ENCODE results near the gene COL11A1.

Gene COL11A1

GRCh38 chr1:103108376-103109150, at the start of gene COL11A1:
COL11A1 (minus strand) TSS chr1:103108522; CDS start chr1:103108178, 344 bp downstream.
- Histone ChIP-seq H3K4me2 (ENCODE audit: low read length) (no peak within 1 kb of the TSS), H3K79me2 (ENCODE audit: low read length) (no peaks in the 10 kb centered on the region), H3K9ac (ENCODE audit: low read length) (no peak within 1 kb of the TSS), H4K20me1 (ENCODE audit: insufficient read depth, low read length) (no peaks in the 10 kb centered on the region), H3K36me3 (replicated peaks; ENCODE audit: low read depth, low read length) (no peaks in the 10 kb centered on the region), H3K4me1 (ENCODE audit: low read length) (no peaks in the 10 kb centered on the region), H3K9me3 (ENCODE audit: insufficient read depth, low read length) (no peaks in the 10 kb centered on the region), H3K27ac (ENCODE audit: low read length) (no peak within 1 kb of the TSS), H3K27me3 (ENCODE audit: low read depth, low read length) (no peaks in the 10 kb centered on the region), H3K4me3 (ENCODE audit: low read length) (no peak within 1 kb of the TSS), H2AFZ (ENCODE audit: low read depth, low read length) (no peak within 1 kb of the TSS)
- TF ChIP-seq CTCF (IDR thresholded peaks at IDR 0.05; ENCODE audit: low read depth, low read length) (no peak), EZH2phosphoT487 (IDR thresholded peaks at IDR 0.05; ENCODE audit: low read depth) (no peak)

GRCh38 chr1:103156966-103157365, 48.6 kb upstream of the COL11A1 start:
- no peaks in the 10 kb centered on the region for H3K9me3 ChIP-seq (ENCODE audit: insufficient read depth, low read length)
- H3K27me3 ChIP-seq (ENCODE audit: low read depth, low read length) = no peaks in the 10 kb centered on the region
- no peak for TF ChIP-seq EZH2phosphoT487 (IDR thresholded peaks at IDR 0.05; ENCODE audit: low read depth)
- no peak overlapping the region for H2AFZ ChIP-seq (ENCODE audit: low read depth, low read length)
- no peaks in the 10 kb centered on the region for H4K20me1 ChIP-seq (ENCODE audit: insufficient read depth, low read length)
- no peak overlapping the region for H3K4me2 ChIP-seq (ENCODE audit: low read length)
- no peak overlapping the region for H3K9ac ChIP-seq (ENCODE audit: low read length)
- no peak overlapping the region for H3K4me3 ChIP-seq (ENCODE audit: low read length)
- no peak overlapping the region for H3K27ac ChIP-seq (ENCODE audit: low read length)
- peaks cover under 1% of the 10 kb centered on the region; the same call in 1 of the 2 replicates for H3K4me1 ChIP-seq (ENCODE audit: low read length)
- no peaks in the 10 kb centered on the region for H3K79me2 ChIP-seq (ENCODE audit: low read length)
- H3K36me3 ChIP-seq (replicated peaks; ENCODE audit: low read depth, low read length) = no peaks in the 10 kb centered on the region

- Histone ChIP-seq H3K4me3 (ENCODE audit: low read length) (no peak overlapping the region), H4K20me1 (ENCODE audit: insufficient read depth, low read length) (no peaks in the 10 kb centered on the region), H3K9ac (ENCODE audit: low read length) (no peak overlapping the region), H3K4me2 (ENCODE audit: low read length) (no peak overlapping the region), H3K27ac (ENCODE audit: low read length) (no peak overlapping the region), H2AFZ (ENCODE audit: low read depth, low read length) (no peak overlapping the region), H3K36me3 (replicated peaks; ENCODE audit: low read depth, low read length) (no peaks in the 10 kb centered on the region), H3K9me3 (ENCODE audit: insufficient read depth, low read length) (no peaks in the 10 kb centered on the region), H3K79me2 (ENCODE audit: low read length) (no peaks in the 10 kb centered on the region), H3K4me1 (ENCODE audit: low read length) (no peaks in the 10 kb centered on the region), H3K27me3 (ENCODE audit: low read depth, low read length) (no peaks in the 10 kb centered on the region)
- TF ChIP-seq CTCF (IDR thresholded peaks at IDR 0.05; ENCODE audit: low read depth, low read length) = no peak
- no peak for TF ChIP-seq EZH2phosphoT487 (IDR thresholded peaks at IDR 0.05; ENCODE audit: low read depth)
Observed at GRCh38 chr1:103146166-103146565, 37.8 kb upstream of the COL11A1 start.

GRCh38 chr1:103145449-103145848, 37.1 kb upstream of the COL11A1 start:
- Histone ChIP-seq H3K4me3 (ENCODE audit: low read length) (no peak overlapping the region), H4K20me1 (ENCODE audit: insufficient read depth, low read length) (no peaks in the 10 kb centered on the region), H3K9me3 (ENCODE audit: insufficient read depth, low read length) (no peaks in the 10 kb centered on the region), H3K9ac (ENCODE audit: low read length) (no peak overlapping the region), H3K4me1 (ENCODE audit: low read length) (no peaks in the 10 kb centered on the region), H3K36me3 (replicated peaks; ENCODE audit: low read depth, low read length) (no peaks in the 10 kb centered on the region), H3K27ac (ENCODE audit: low read length) (no peak overlapping the region), H3K4me2 (ENCODE audit: low read length) (no peak overlapping the region), H3K79me2 (ENCODE audit: low read length) (no peaks in the 10 kb centered on the region), H3K27me3 (ENCODE audit: low read depth, low read length) (no peaks in the 10 kb centered on the region), H2AFZ (ENCODE audit: low read depth, low read length) (no peak overlapping the region)
- TF ChIP-seq EZH2phosphoT487 (IDR thresholded peaks at IDR 0.05; ENCODE audit: low read depth) = no peak
- TF ChIP-seq CTCF (IDR thresholded peaks at IDR 0.05; ENCODE audit: low read depth, low read length) = no peak
